Keratinocyte (primary cell): ENCODE data around the gene PEX5L.

ENCODE experiments used
- EZH2 ChIP-seq: IDR thresholded peaks from one replicate; pipeline ENCODE4 v1.6.1; 2012; ENCODE audit warnings: inconsistent platforms, mild to moderate bottlenecking, low read length, moderate library complexity
- TF ChIP-seq, protein P1 (sequence below), 3 experiments: IDR thresholded peaks in 1 of 3; conservative IDR thresholded peaks in 1 of 3; optimal IDR thresholded peaks in 1 of 3; 2 replicates in 2 of 3; 3 replicates in 1 of 3; pipeline versions ENCODE3 to v1.5.1; 2011; ENCODE audit warnings: low read length in 3 of 3, mild to moderate bottlenecking in 3 of 3, moderate library complexity in 2 of 3, control low read depth in 1 of 3, inconsistent platforms in 1 of 3; ENCODE audit not compliant: insufficient read depth in 2 of 3; ENCODE audit errors: extremely low read depth in 1 of 3

DNA sequence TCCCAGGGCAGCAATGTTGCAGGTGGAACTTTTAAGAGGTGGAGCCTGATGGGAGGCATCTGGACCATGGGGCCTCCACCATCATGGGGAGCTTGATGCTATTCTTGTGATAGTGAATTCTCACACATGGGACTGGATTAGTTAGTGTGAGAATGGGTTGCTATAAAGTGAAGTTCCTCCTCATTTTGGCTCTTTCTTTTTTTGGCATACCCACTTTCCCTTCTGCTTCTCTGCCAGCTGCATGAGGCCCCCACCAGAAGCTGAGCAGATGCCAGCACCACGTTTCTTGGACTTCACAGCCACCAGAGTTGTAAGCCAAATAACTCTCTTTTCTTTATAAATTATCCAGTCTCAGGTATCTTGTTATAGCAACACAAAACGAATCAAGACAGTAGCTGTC, 101.0 kb downstream of the PEX5L start:
- TF ChIP-seq, protein P1, sequence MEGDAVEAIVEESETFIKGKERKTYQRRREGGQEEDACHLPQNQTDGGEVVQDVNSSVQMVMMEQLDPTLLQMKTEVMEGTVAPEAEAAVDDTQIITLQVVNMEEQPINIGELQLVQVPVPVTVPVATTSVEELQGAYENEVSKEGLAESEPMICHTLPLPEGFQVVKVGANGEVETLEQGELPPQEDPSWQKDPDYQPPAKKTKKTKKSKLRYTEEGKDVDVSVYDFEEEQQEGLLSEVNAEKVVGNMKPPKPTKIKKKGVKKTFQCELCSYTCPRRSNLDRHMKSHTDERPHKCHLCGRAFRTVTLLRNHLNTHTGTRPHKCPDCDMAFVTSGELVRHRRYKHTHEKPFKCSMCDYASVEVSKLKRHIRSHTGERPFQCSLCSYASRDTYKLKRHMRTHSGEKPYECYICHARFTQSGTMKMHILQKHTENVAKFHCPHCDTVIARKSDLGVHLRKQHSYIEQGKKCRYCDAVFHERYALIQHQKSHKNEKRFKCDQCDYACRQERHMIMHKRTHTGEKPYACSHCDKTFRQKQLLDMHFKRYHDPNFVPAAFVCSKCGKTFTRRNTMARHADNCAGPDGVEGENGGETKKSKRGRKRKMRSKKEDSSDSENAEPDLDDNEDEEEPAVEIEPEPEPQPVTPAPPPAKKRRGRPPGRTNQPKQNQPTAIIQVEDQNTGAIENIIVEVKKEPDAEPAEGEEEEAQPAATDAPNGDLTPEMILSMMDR (optimal IDR thresholded peaks at IDR 0.05 in 1 of 3, IDR thresholded peaks at IDR 0.05 in 1 of 3, conservative IDR thresholded peaks at IDR 0.05 in 1 of 3; ENCODE audit: extremely low read depth in 1 of 3, insufficient read depth in 2 of 3, low read length in 3 of 3): no peak
- TF ChIP-seq EZH2: no peak
